ENCODE results near the gene OGDH. TPM values are rescaled to one million over a fixed set of nuclear protein-coding genes. Genes with fewer than 3 reads are reported as not detected.

Gene OGDH
- total and polyA plus RNA-seq, 2 of the 13 experiments (the other 11 are each of a cell fraction or from before 2014, with no cell fraction given): 17.4 to 25.4 TPM

- TF ChIP-seq IRF9 (CRISPR knock-in tag; IDR thresholded peaks at IDR 0.05; ENCODE audit: borderline replicate concordance): no peak
- no peak for TF ChIP-seq ZNF160 (CRISPR knock-in tag; IDR thresholded peaks at IDR 0.05)
- TF ChIP-seq RFXANK (CRISPR knock-in tag; IDR thresholded peaks at IDR 0.05): no peak
Observed at GRCh38 chr7:44673324-44673723, 66.9 kb downstream of the OGDH start (continued).

- ATAC-seq: no peak
- in situ Hi-C loops (cut with HindIII; ENCODE audit: extremely low pct_ligation_motif_present, low pct_unique_long_range_greater_than_20kb): no loop called here
Observed at GRCh38 chr7:44673771-44674170, 67.3 kb downstream of the OGDH start.

More at GRCh38 chr7:44673771-44674170, 67.3 kb downstream of the OGDH start:
- FAIRE-seq (no peak), DNase-seq (ENCODE audit: low spot score) (no peak)
- Histone ChIP-seq H3K9me3 (ENCODE audit: low read length) (no peaks in the 10 kb centered on the region), H3K79me2 (ENCODE audit: insufficient read depth, low read length) (no peaks in the 10 kb centered on the region), H3K4me3 (replicated peaks in 1 of 3; ENCODE audit: insufficient read depth in 1 of 3, low read depth in 2 of 3, low read length in 3 of 3) (no peak overlapping the region), H3K4me1 (ENCODE audit: insufficient read depth, low read length) (peaks cover 13% of the 10 kb centered on the region), H3K9ac (ENCODE audit: insufficient read depth, low read depth, low read length) (no peak overlapping the region), H3K36me3 (replicated peaks in 1 of 2; ENCODE audit: control insufficient read depth in 1 of 2, insufficient read depth in 2 of 2, low read length in 2 of 2) (peaks cover 7 to 27% of the 10 kb centered on the region in 2 experiments; a peak in 4 of 5 replicates), H3K27me3 (ENCODE audit: control insufficient read depth in 1 of 2, insufficient read depth in 2 of 2, low read length in 2 of 2) (no peaks in the 10 kb centered on the region), H2AFZ (ENCODE audit: low read length) (no peak overlapping the region), H3K27ac (ENCODE audit: extremely low read length, insufficient read depth, low read length) (no peak overlapping the region), H4K20me1 (ENCODE audit: insufficient read depth, low read length) (no peaks in the 10 kb centered on the region), H3K4me2 (ENCODE audit: low read depth, low read length) (no peak overlapping the region)
- BruUV-seq (replicated peaks): no TSS peak
- TF ChIP-seq ZNF615 (CRISPR knock-in tag; IDR thresholded peaks at IDR 0.05; ENCODE audit: borderline replicate concordance) (no peak), PRDM10 (CRISPR knock-in tag; IDR thresholded peaks at IDR 0.05; ENCODE audit: low read depth) (no peak), ZMYM2 (CRISPR knock-in tag; IDR thresholded peaks at IDR 0.05) (no peak), ZNF546 (CRISPR knock-in tag; conservative IDR thresholded peaks at IDR 0.05) (no peak), ZNF180 (CRISPR knock-in tag; IDR thresholded peaks at IDR 0.05; ENCODE audit: borderline replicate concordance, low read depth) (no peak), KDM6A (CRISPR knock-in tag; IDR thresholded peaks at IDR 0.05; ENCODE audit: low read depth) (no peak), TIGD3 (CRISPR knock-in tag; IDR thresholded peaks at IDR 0.05; ENCODE audit: borderline replicate concordance) (no peak), NCOA1 (CRISPR knock-in tag; IDR thresholded peaks at IDR 0.05) (no peak), ESRRA (CRISPR knock-in tag; IDR thresholded peaks at IDR 0.05; ENCODE audit: low read depth) (no peak), FOSL2 (CRISPR knock-in tag; IDR thresholded peaks at IDR 0.05) (no peak), MBD4 (IDR thresholded peaks at IDR 0.05; ENCODE audit: borderline replicate concordance, low read length) (no peak), ZNF207 (IDR thresholded peaks at IDR 0.05; ENCODE audit: borderline replicate concordance) (no peak), ZBTB7B (CRISPR knock-in tag; IDR thresholded peaks at IDR 0.05) (no peak), CSRNP1 (CRISPR knock-in tag; IDR thresholded peaks at IDR 0.05) (no peak)
- WGBS (ENCODE audit: low lambda C conversion rate): 100% methylated on average over 4 of the region's 6 CpGs
- intact Hi-C loops (cut with micrococcal nuclease; ENCODE audit: unreplicated experiment): no loop called here
- CTCF ChIA-PET (ENCODE audit: low intra/inter-chr PET ratio, low total read pairs): no interaction called here
- POLR2A ChIA-PET: no interaction called here
